Inflammatory macrophage treated with lipopolysaccharide for 4 hours (primary cell): Measurements from ENCODE around the gene FAM210A.
"Not testable (repeated sequence)": the region's sequence is repeated elsewhere in the genome, so short reads cannot be mapped to it uniquely, and the experiment has no call there.

Source experiments
- DNase-seq: peaks from one replicate; pipeline ENCODE4 v3.0.0-alpha.2; 2020

FAM210A gene

DNA sequence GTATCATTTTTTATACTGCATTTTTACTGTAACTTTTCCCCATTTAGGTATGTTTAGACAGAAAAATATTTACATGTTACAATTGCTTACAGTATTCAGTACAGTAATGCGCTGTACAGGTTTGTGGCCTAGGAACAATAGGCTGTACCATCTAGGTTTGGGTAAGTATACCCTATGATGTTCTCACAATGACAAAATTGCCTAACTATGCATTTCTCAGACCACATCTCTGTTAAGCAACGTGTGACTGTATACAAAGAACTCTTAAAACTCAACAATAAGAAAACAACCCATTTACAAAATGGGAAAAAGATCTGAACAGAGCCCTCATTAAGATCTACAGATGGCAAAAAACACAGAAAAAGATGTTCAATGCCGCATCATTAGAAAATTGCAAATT lies 29.4 kb downstream of the FAM210A start:
- DNase-seq: no peak

DNA sequence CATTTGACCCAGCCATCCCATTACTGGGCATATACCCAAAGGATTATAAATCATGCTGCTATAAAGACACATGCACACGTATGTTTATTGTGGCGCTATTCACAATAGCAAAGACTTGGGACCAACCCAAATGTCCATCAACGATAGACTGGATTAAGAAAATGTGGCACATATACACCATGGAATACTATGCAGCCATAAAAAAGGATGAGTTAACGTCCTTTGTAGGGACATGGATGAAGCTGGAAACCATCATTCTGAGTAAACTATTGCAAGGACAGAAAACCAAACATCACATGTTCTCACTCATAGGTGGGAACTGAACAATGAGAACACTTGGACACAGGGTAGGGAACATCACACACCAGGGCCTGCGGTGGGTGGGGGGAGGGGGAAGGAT lies 31.0 kb downstream of the FAM210A start:
- DNase-seq: not testable (repeated sequence)

DNA sequence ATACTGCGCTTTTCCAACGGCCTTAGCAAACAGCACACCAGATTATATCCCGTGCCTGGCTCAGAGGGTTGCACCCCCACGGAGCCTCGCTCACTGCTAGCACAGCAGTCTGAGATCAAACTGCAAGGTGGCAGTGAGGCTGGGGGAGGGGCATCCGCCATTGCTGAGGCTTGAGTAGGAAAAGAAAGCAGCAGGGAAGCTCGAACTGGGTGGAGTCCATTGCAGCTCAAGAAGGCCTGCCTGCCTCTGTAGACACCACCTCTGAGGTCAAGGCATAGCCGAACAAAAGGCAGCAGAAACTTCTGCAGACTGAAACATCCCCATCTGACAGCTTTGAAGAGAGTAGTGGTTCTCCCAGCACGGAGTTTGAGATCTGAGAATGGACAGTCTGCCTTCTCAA lies 36.3 kb downstream of the FAM210A start:
- not testable (repeated sequence) for DNase-seq

DNA sequence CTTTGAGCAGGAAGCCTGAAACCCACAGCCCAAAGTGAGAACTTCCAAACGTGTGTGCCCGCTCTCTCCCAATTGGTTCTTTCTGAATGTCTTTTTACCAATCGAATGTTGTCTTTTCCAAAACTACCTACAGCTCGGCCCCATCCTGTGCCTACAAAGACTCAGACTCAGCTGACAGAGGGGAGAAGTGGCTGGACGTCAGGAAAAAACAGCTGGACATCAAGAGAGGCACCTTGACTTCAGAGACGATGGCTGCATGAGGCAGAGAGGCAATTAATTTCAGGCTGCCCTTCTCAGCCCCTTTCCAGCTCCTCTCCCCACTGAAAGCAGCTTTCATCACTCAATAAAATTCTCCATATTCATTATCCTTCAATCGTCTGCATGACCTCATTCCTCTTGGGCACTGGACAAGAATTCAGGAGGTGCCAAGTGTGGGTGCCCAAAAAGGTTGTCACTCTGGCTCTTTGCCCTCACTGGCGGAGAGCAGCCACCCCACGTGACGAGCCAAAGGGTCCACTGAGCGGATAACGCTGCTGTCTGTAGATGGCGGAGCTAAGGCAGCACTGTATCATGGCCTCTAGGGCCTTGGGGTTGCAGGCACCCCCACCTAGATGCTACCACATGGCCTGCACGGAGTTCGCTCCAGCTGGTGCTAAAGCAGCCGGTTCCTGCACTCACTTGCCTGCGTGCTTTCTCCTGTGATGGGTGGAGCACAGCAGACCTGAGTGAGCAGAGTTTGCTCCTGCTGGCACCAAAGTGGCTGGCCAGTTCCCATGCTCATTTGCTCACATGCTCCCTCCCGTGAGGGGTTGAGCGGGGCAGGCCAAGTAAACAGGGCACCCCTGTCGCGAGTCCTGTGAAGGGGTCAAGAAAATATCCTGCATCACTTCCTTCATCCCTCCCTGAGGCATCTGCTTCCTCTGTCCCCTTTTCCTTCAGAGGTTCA lies 37.9 kb downstream of the FAM210A start:
- no peak for DNase-seq

DNA sequence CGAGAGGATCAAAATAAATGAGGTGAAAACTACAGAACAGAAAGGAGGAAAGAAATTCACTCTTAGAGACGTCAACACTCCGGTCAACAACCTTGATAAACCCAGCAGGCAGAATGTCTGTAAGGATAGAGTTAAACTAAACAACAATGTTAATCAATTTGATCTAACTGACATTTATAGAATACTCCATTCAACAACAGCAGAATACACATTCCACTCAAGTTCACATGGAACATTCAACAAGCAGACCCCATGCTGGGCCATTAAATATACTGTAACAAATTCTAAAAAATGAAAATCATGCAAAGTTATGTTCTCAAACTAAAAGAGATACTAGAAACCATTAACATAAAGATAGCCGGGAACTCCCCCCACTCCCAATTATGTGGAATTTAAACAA lies 41.8 kb downstream of the FAM210A start:
- no peak for DNase-seq

DNA sequence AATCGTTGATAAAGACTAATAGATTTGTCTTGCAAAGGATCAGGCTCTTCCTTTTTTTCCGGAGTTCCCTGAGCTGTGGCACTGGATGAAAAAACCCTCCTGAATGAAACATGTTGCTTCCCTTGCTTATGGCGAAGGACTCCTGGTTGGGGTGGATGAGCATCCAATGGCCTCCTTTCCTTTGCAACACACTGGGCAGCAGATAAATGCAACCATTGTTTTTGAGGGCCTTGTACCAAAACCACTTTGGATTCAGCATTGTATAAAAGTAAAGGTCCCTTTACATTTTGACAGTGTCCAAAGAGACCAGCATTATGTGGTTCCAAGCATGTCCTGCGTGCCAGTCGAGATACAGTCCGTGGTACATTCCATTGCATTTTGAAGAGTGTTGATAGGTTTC lies 44.7 kb downstream of the FAM210A start:
- no peak for DNase-seq

DNA sequence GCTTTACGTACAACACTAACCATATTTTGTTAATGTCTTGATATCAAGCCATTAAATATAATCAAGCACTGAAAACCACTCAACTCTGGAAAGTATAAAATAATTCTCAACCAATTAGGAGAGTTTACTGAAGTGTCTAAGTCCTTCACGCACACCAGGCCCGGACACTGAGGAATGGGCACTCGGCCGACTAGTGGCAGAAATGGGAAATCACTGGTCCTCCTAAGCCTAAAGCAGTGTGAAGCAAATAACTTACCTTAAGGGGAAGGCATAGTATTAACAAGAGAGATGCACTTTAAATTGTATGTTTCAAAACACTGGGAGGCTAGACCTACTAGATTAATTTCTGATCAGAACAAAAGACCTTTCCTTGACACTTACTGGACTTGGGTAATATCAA lies 45.7 kb downstream of the FAM210A start:
- DNase-seq: no peak

DNA sequence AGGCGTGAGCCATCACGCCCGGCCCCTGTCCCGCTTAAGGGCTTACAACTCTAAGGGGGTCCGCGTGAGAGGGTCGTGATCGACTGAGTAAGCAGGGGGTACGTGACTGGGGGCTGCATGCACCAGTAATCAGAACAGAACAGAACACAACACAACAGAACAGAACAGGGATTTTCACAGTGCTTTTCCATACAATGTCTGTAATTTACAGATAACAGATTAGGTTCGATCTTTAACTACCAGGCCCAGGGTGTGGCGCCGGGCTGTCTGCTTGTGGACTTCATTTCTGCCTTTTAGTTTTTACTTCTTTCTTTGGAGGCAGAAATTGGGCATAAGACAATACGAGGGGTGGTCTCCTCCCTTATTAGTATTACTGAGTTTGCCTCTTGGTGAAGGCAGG lies 49.0 kb downstream of the FAM210A start:
- DNase-seq: not testable (repeated sequence)

DNA sequence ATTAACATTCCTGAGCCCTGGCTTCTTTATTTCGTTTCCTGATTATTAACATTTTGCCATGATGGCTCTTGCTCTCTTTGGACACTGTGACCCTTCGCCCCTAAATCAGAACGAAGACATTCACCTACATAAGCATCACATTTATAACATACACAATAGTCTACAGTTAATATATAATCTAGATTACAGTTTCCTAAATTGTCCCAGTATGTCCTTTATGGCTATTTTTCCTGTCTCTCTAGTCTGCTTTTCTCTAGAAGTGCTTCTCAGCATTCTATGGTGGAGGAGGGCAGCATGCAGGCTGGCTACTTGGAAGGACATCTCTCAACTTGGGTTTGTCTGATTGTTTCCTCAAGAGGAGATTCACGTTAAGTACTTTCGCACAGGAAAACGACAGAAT lies 49.9 kb downstream of the FAM210A start:
- no peak for DNase-seq

DNA sequence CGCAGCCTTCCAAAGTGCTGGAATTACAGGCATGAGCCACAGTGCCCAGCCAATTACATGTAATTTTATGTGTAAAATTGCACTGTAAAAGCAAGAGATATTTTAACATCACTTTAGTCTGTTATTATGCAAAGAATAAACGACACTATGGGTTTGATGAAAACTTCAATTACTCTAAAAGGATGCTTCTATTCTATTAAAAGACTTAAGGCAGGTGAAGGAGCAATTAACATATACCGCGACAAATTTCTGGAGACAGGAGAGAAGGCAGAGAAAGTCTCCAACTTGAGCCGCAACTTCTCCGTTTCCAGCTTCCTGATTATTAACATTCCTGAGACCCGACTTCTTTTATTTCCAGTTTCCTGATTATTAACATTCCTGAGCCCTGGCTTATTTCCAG lies 53.7 kb downstream of the FAM210A start:
- DNase-seq: no peak

DNA sequence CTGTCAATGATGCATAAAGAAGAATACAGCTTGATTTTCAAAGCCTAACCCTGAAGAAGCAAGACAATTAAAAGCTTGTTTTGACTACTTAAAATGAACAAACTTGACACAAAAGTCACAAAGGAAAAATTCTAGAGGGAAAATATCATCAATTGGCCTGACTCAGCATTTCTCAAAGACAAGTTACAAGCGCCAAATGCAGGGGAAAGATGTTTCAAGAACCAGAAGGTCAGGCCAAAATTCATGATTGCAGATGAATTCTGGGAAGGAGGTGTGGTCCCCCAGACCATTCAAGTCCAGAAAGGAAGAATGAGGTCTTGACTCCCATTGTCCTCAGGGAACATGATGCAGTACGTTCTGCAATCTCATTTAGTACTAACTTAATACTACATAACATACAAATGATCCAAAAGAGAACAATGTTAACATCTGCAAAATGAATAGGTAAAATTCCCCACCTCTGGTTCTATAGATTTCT lies 64.5 kb downstream of the FAM210A start:
- no peak for DNase-seq

DNA sequence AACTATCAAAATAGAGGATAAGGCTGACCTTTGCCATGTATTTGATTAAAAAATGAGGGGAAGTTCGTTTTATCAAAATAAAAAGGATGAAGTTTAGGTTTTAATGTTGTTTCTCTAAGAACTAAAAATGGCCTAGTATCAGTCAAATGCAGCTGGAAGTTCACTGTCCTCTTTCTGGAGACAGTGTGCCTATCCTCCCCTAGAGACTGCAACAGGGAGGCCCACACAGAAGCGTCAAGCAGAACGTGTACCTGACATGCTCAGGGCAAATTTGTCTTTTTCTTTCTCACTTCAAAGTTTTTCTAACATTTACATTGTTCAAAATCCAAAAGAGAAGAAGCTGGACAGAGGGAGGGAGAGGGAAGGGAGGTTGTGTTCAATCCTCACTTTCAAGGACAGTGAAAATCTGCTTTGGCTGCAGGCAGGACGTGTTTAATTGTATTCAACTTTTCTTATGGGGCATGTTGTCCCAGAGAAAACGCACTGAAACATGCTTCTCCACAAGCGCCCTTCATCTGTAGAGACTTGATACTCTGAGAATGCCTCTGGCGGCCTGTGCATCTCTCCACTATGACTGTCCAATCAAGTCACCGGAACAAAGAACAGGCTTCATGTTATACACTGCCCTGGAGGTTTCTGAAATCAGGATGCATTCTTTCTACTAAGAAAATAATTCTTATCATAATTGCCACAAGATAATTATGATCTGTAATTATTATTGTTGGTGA lies 65.1 kb downstream of the FAM210A start:
- DNase-seq: no peak

DNA sequence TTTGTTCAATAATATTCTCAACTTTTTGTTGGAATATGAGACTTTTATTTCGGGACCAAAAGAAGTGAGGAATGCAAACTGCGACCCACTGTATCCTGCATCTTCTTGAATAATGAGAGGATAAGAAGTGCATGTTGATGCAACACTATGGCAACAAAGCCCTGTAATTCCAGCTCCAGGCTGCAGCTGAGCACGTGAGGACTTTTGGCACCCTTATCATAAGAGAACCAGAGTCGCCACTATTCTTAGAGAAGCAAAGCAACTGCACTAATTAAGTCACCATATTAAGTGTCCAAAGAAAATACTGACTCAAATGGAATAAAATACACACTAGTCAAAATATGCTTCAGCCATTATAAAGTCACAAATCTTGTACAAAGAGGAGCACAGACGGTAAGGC lies 65.8 kb downstream of the FAM210A start:
- DNase-seq: no peak

DNA sequence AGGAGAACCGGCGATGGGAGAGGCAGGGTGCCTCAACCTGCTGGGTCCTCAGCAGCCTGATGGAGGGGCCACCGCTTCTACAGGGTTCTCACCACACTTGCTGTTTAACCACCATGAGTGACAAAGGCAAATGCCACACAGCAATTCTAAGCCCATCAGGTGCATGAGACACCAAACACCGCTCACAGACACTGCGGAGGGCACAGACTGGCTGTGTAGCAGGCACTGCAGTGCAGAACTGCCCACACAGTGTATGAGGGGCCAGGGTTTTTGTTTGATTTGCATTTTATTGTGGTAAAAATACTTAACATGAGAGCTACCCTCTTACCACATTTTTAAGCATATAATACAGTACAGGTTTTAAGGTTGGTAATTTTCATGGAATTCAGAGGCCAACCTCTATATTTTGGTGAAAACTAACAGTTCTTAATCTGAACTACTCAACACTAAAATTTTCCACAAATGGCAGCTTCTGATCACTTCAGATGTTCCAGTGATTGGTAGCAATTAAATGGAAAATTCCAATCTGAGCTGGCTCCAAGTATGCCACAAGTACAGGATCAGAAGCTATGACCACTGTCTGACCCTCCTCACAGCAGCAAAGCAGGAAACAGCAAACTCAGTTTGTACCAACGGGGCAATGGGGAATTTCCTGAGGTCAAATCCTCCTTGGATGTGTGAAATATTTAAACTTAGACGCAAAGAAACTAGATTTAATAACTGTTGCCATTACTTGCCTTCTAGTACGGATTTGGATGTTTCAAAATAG lies 67.7 kb downstream of the FAM210A start:
- DNase-seq: no peak

DNA sequence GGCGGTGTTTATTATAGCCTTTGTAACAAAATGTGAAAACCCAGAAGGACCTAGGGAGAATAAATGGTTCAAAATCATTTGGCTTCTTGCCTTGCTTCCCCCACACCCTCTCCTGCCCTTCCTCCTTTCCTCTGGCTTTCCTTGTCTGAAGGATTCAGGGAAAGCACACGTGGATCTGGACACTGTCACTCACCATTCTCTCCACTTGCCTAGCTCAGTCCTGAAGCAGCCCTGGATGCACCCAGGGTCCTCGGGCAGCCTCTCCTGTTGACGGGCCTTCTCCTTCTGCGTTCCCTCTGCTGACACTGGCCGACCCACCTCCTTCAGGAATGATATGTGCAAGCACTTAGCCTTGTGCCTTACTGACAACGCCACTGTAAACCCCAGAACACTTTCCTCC lies 68.4 kb downstream of the FAM210A start:
- DNase-seq: no peak

DNA sequence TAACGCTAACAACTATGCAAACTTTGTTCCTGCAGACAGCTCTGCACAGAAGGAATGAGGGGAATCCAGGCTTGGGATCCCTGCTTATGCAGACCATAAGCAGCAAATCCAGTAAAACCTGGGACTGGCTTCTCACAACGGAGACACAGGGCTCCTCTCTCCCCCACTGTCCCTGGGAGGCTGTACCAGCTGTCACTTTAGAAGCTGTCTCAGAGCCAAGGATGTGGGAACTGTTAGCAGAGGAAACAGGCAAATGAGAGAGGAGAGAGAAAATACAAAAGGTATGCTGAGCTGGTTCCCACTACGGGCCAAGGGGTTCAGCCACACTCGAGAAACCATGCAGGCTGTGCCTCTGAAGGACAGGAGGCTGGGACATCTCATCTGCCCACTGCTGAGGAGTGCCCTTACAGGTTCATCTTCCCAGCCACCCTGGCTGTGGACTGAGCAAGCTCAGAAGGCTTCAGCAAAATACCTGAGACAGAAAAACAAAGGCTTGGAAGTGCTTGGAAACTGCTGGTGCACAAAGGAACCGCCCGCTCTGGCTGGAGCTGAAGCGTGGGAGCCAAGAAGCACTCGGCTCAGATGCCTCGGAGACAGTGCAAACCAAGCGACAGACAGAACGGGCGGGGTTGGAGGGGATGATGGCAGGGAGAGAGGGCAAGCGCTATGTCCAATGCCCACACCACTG lies 72.5 kb downstream of the FAM210A start:
- DNase-seq: no peak

DNA sequence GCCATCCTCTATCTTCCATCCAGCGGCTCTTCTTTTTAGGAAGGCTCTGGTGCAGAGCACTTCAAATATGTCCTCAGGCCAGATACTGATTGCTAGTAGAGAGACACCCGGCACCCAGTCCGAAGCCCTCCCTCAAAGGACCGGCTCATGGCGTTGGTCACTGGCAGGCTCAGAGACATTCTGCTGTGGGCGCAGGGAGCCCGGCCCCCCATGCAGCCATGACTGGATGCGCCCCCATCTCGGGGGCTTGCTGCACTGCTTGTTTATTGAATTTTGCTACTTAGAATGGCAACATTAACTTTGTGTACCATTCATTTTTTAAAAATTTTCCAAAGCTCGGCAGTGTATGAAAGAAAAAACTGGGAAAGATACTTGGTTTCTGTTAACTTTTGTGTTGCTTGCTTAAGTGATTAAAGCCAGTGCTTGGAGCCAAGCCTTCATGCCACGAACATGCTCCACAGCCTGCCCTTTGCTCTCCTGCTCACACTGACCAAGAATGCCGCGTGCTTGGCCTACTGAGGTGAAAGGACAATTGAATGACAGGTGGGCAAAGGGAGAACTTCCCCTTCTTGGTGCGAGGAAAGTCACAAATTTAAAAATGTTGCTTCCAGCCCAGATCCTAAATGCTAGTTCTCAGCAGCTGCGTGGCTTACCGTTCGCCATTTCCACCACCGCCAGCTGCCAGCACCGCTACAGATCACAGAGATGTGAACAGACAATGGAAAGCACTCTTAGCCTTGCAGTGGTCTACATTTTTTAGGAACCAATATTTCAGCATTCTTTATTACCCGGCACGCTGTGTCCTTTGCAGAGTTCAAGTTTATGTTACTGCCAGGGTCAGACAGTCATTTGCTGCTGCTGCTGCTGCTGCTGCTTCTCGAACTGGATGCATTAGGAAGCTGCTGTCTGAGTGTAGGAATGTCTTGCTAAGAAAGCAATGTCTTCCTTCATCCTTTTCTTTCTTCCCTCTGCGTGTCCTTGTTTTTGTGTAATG lies 76.7 kb downstream of the FAM210A start:
- no peak for DNase-seq

DNA sequence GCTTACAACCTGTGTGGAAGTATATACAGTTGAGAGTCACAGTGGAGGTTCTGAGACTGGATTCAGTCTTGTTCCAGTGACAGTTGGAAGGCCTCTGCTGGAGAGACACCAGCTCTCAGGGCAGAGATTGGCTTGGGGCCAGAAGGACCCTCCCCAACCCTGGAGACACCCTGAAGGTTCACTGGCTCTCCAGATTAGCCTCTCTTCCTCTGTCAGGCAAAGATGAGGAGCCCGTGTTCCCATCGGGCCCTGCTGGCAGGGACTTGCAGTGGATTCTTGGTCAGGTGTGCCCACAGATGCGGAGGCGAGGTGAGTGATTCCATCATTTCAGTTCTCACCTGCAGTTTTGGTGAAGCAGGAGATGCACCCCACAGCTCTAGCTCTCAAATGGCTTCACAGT lies 78.6 kb downstream of the FAM210A start:
- DNase-seq: no peak

DNA sequence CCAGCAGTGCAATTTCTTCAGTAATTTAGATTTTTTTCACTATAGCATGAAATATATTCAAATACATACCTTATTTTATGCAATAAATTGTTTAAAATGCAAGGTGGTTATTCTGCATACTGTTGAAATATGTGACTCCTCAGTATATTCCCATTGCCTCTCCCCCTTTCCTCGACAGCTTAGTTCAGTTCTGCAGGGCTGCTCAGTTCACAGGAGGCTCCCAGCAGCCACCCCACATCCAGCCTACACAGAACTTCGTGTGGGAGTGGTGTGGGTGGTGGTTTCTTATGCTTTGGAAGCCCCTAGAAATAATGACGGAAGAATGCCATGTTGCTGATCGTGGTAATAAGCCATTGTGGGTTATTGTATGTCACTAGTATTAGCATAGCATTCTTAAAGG lies 79.7 kb downstream of the FAM210A start:
- DNase-seq: no peak

DNA sequence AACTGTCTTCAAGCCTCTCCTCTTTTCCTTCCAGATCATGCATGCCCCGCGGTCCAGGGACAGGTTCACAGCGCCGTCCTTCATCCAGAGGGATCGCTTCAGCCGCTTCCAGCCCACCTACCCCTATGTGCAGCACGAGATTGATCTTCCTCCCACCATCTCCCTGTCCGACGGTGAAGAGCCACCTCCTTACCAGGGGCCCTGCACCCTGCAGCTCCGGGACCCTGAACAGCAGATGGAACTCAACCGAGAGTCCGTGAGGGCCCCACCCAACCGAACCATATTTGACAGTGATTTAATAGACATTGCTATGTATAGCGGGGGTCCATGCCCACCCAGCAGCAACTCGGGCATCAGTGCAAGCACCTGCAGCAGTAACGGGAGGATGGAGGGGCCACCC lies 81.3 kb downstream of the FAM210A start:
- no peak for DNase-seq

DNA sequence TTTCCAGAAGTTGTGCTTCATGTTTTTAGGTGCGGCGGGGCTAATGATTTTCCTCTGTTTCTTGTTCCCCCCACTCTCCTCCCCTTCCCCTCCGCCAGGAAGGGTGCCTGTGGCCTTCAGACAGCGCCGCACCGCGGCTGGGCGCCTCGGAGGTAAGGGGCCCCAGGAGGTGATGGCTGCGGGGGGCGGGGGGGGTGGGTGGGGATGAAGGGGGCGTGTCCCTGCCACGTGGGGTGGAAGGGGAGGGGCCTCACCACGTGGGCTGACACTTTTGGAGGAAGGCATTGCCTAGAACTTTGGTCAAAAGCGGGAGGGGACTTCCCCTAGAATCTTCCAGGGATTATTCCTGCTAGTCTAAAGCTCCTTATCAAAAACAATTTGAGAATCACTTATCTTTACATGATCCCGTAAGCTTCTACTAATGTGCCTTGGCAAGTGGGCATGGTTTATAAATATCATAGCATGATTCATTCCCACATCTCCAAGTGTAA lies 83.1 kb downstream of the FAM210A start:
- no peak for DNase-seq
